PC-3 (cell line): ENCODE data around the gene TNFSF15. TPM values are rescaled to one million over a fixed set of nuclear protein-coding genes. Genes with fewer than 3 reads are reported as not detected.
A peak's percentile ranks its signal among the peaks of the same experiment; 100 is the strongest.

Source experiments
- ATAC-seq: fragments of 200-7000 bp; cut with Tn5 transposase; 2 replicates; pipeline ENCODE4 v1.9.1; 2020; ENCODE audit warnings: mild to moderate bottlenecking, moderate library complexity
- BruUV-seq: library from RNA; stranded (reverse); fragments of 400-500 nt; replicated peaks from 2 replicates; lab custom pipeline; 2021; lab: Mats Ljungman, UMichigan
- CTCF ChIA-PET: fragments of 300-600 bp; sonication (Branson Sonifier 250); formaldehyde crosslinking; loops from one replicate; lab custom pipeline; 2022; ENCODE audit warnings: antibody characterized with exemption; lab: Charles Lee
- POLR2A ChIA-PET: fragments of 300-600 bp; sonication (Branson Sonifier 250); formaldehyde crosslinking; loops from one replicate; lab custom pipeline; 2022; ENCODE audit warnings: antibody characterized with exemption; ENCODE audit not compliant: unreplicated experiment; lab: Charles Lee
- DNase-seq: peaks from one replicate; pipeline ENCODE4 v3.0.0-alpha.2; 2015
- H2AFZ ChIP-seq: fragments of 300-600 bp; sonication (generic); 2 replicates; pipeline ENCODE4 v1.6.0; 2016; ENCODE audit warnings: antibody characterized with exemption, low read length
- H3F3A ChIP-seq: fragments of 300-600 bp; sonication (generic); one replicate; pipeline ENCODE4 v1.6.0; 2017; ENCODE audit warnings: antibody characterized with exemption, low read length, control low read depth, mild to moderate bottlenecking; ENCODE audit not compliant: unreplicated experiment
- H3K27ac ChIP-seq: fragments of 300-600 bp; sonication (generic); 2 replicates; pipeline ENCODE4 v1.5.1; 2016; ENCODE audit warnings: mild to moderate bottlenecking, low read length
- H3K27me3 ChIP-seq: fragments of 300-600 bp; sonication (generic); 2 replicates; pipeline ENCODE4 v1.6.1; 2016; ENCODE audit warnings: low read length, mixed read lengths
- H3K36me3 ChIP-seq: fragments of 300-600 bp; sonication (generic); 2 replicates; pipeline ENCODE4 v1.6.1; 2016; ENCODE audit warnings: low read depth, mixed run types, low read length, mixed read lengths
- H3K4me1 ChIP-seq: fragments of 300-600 bp; sonication (generic); 2 replicates; pipeline ENCODE4 v1.5.1; 2016; ENCODE audit warnings: low read length; ENCODE audit not compliant: insufficient read depth
- H3K4me2 ChIP-seq: fragments of 300-600 bp; sonication (generic); 2 replicates; pipeline ENCODE4 v1.6.0; 2016; ENCODE audit warnings: low read length
- H3K4me3 ChIP-seq: fragments of 300-600 bp; sonication (generic); 2 replicates; pipeline ENCODE4 v1.5.1; 2016; ENCODE audit warnings: mild to moderate bottlenecking, low read length, mixed read lengths
- H3K79me2 ChIP-seq: fragments of 300-600 bp; sonication (generic); 2 replicates; pipeline ENCODE4 v1.6.1; 2017; ENCODE audit warnings: low read length, mixed read lengths
- H3K9ac ChIP-seq: fragments of 300-600 bp; sonication (generic); 2 replicates; pipeline ENCODE4 v1.6.0; 2016; ENCODE audit warnings: mild to moderate bottlenecking, low read length
- H3K9me2 ChIP-seq: fragments of 300-600 bp; sonication (generic); replicated peaks from 2 replicates; pipeline ENCODE4 v1.6.1; 2016; ENCODE audit warnings: mixed run types, low read length, mixed read lengths
- H3K9me3 ChIP-seq: fragments of 300-600 bp; sonication (generic); 2 replicates; pipeline ENCODE4 v1.6.1; 2016; ENCODE audit warnings: low read length, mixed read lengths
- H4K20me1 ChIP-seq: fragments of 300-600 bp; sonication (generic); 2 replicates; pipeline ENCODE4 v1.6.1; 2016; ENCODE audit warnings: low read length, mixed read lengths
- EZH2 ChIP-seq: fragments of 300-600 bp; sonication (generic); IDR thresholded peaks from one replicate; pipeline ENCODE4 v1.6.1; 2017; ENCODE audit warnings: antibody characterized with exemption, mild to moderate bottlenecking, low read length; ENCODE audit not compliant: unreplicated experiment
- EZH2phosphoT487 ChIP-seq: fragments of 300-600 bp; sonication (generic); IDR thresholded peaks from 2 replicates; pipeline ENCODE4 v1.6.1; 2018; ENCODE audit warnings: mild to moderate bottlenecking, antibody characterized with exemption, low read length, borderline replicate concordance
- intact Hi-C: fragments of 100-400 bp; cut with micrococcal nuclease; formaldehyde crosslinking; loops from 2 replicates; pipeline ENCODE4 v1.9.0; 2023
- total RNA-seq: library from RNA; depleted of rRNA; stranded (reverse); fragments of >200 nt; gene quantifications from 2 replicates; pipeline ENCODE4 v1.2.3, GENCODE V29; 2014
- TF ChIP-seq, protein P1 (sequence below): fragments of 300-600 bp; sonication (generic); conservative IDR thresholded peaks from 2 replicates; pipeline ENCODE4 v1.5.1; 2017; ENCODE audit warnings: antibody characterized with exemption, low read depth, mild to moderate bottlenecking, low read length

Gene TNFSF15
- total RNA-seq, 1 experiment from 2014 or later: 2.2 TPM

DNA sequence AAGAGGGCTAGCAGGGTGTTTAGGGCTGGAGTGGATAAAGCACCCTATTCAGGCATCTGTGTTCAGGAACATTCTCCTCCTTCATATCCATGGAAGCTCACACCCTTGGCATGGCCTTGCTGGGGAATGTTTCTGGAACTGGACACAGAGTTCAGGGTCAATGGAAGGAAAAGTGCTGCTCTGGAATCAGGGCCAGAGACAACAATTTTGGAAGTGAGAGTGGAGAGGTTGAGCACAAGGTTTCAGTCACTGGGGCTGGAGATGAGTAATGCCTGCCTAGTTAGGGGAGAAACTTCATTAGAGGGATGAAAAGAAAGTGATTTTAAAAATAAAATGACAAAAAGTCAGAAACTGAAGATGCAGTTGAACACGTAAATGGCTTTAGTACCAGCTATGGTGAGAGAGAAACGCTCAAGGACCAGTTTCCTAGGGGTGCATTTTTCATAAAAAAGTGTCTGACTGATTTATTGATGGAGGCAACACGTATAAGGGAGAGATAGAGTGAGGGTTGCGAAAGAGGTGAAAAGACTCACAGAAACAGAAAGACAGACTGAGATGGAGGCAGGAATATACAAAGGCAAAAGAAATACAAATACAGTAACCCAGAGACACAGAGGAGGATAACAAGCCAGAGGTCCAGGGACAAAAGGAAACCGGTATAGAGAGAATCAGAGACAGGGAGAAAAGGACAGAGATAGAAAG lies 8.0 kb upstream of the TNFSF15 start:
- H3K4me3 ChIP-seq: no peak overlapping the region
- no peaks in the 10 kb centered on the region for H3F3A ChIP-seq
- CTCF ChIA-PET: no interaction called here
- no peak overlapping the region for H3K4me2 ChIP-seq
- POLR2A ChIA-PET: no interaction called here
- H3K9me2 ChIP-seq: no peaks in the 10 kb centered on the region
- no peaks in the 10 kb centered on the region for H4K20me1 ChIP-seq
- DNase-seq (no peak), ATAC-seq (no peak)
- no TSS peak for BruUV-seq
- H3K9me3 ChIP-seq: no peaks in the 10 kb centered on the region
- no peaks in the 10 kb centered on the region for H3K36me3 ChIP-seq
- H3K79me2 ChIP-seq: no peaks in the 10 kb centered on the region
- peaks cover 11% of the 10 kb centered on the region; the same call in 1 of the 2 replicates for H3K4me1 ChIP-seq
- H2AFZ ChIP-seq: no peak overlapping the region
- H3K9ac ChIP-seq: no peak overlapping the region
- H3K27ac ChIP-seq: no peak overlapping the region
- intact Hi-C loops: no loop called here
- no peak for TF ChIP-seq EZH2
- TF ChIP-seq, protein P1, sequence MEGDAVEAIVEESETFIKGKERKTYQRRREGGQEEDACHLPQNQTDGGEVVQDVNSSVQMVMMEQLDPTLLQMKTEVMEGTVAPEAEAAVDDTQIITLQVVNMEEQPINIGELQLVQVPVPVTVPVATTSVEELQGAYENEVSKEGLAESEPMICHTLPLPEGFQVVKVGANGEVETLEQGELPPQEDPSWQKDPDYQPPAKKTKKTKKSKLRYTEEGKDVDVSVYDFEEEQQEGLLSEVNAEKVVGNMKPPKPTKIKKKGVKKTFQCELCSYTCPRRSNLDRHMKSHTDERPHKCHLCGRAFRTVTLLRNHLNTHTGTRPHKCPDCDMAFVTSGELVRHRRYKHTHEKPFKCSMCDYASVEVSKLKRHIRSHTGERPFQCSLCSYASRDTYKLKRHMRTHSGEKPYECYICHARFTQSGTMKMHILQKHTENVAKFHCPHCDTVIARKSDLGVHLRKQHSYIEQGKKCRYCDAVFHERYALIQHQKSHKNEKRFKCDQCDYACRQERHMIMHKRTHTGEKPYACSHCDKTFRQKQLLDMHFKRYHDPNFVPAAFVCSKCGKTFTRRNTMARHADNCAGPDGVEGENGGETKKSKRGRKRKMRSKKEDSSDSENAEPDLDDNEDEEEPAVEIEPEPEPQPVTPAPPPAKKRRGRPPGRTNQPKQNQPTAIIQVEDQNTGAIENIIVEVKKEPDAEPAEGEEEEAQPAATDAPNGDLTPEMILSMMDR: no peak
- no peak for TF ChIP-seq EZH2phosphoT487
- no peaks in the 10 kb centered on the region for H3K27me3 ChIP-seq

DNA sequence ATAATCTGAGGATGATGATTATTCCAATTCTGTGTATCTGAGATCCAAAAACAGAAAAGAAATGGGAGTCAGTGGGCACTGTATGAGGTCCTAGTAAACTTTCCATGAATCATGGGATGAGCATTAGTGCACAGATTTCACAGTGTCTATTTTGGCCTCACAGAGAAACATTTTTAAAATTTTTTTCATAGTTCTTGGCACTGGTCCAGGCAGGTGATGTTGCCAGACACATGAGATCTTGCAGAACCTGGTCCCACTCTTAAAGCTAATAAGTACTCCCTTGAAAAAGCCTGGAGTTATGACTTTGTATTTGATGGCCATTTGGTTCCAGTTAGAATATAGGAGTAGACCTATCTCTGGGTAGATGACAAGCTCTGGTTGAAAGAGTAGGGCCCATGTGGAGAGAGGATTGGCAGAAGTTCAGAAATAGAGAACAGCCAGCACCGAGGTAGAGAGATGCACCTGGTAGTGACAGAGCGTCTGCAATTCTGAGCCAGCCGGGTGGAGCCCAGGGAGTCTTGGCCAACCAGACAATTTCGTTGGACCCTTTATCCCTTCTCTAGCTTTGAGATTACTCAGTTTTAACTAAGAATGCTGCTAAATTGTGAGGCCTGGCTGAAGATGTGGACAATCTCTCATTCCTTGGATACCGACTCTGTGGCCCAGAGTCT lies 6.3 kb upstream of the TNFSF15 start:
- POLR2A ChIA-PET: no interaction called here
- Histone ChIP-seq H3K79me2 (no peaks in the 10 kb centered on the region), H2AFZ (no peak overlapping the region), H3F3A (no peaks in the 10 kb centered on the region), H3K36me3 (no peaks in the 10 kb centered on the region), H3K4me1 (peaks cover 11% of the 10 kb centered on the region; the same call in 1 of the 2 replicates), H3K4me2 (no peak overlapping the region), H3K9me2 (no peaks in the 10 kb centered on the region), H4K20me1 (no peaks in the 10 kb centered on the region), H3K27me3 (no peaks in the 10 kb centered on the region), H3K9ac (no peak overlapping the region), H3K27ac (no peak overlapping the region), H3K4me3 (no peak overlapping the region), H3K9me3 (no peaks in the 10 kb centered on the region)
- DNase-seq (peak; percentile 56), ATAC-seq (no peak)
- BruUV-seq: no TSS peak
- CTCF ChIA-PET: no interaction called here
- TF ChIP-seq EZH2 (no peak), EZH2phosphoT487 (no peak)
- TF ChIP-seq, protein P1: no peak
- intact Hi-C loops: no loop called here

DNA sequence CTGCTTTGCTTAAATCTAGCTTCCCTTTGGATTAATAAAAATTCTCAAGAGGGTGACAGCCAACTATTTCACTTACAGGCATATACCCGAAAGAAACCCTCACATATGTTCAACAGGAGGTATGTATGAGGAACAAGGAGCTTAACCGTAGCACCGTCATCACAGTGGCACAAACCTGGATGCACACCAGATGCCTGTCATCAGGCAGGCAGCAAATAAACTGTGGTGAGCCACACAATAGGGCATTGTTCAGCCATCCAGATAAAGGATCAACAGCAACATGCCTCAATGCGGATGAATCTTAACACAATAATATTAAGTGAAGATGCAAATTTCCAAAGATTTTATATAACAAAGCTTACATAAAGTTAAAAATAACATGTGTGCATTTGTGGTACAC lies 5.5 kb upstream of the TNFSF15 start:
- ATAC-seq (peak; percentile 83), DNase-seq (peak; percentile 70)
- intact Hi-C loops: no loop called here
- Histone ChIP-seq H3K9ac (no peak overlapping the region), H4K20me1 (no peaks in the 10 kb centered on the region), H2AFZ (no peak overlapping the region), H3K4me3 (no peak overlapping the region), H3K27me3 (no peaks in the 10 kb centered on the region), H3K4me2 (no peak overlapping the region), H3K79me2 (no peaks in the 10 kb centered on the region), H3K27ac (no peak overlapping the region), H3K9me3 (no peaks in the 10 kb centered on the region), H3K4me1 (peaks cover 18% of the 10 kb centered on the region), H3K9me2 (no peaks in the 10 kb centered on the region), H3K36me3 (no peaks in the 10 kb centered on the region), H3F3A (no peaks in the 10 kb centered on the region)
- TF ChIP-seq EZH2: no peak
- TF ChIP-seq EZH2phosphoT487: no peak
- TF ChIP-seq, protein P1: no peak
- ChIA-PET CTCF (no interaction called here), POLR2A (interaction anchor here (0.5 kb wide), 1 partner anchor 310 kb away, joined by 7 read pairs; no protein-coding TSS in a partner anchor)
- BruUV-seq: no TSS peak
